Nephron progenitor cell (in vitro differentiated cells): ENCODE data around the gene CDC42EP5.

ENCODE experiments used
- DNase-seq: peaks from one replicate; pipeline ENCODE4 v3.0.0; 2021
- H3K27ac Mint-ChIP-seq: 2 replicates; pipeline ENCODE4 v1.8.0; 2021; ENCODE audit warnings: mild to moderate bottlenecking, moderate library complexity, mixed read lengths
- H3K27me3 Mint-ChIP-seq: 2 replicates; pipeline ENCODE4 v1.8.0; 2021; ENCODE audit warnings: mild to moderate bottlenecking, low read depth, mixed read lengths; ENCODE audit not compliant: poor library complexity
- H3K36me3 Mint-ChIP-seq: 2 replicates; pipeline ENCODE4 v1.8.0; 2021; ENCODE audit warnings: low read depth, mixed read lengths
- H3K4me1 Mint-ChIP-seq: 2 replicates; pipeline ENCODE4 v1.8.0; 2021; ENCODE audit warnings: mixed read lengths
- H3K4me3 Mint-ChIP-seq: 2 replicates; pipeline ENCODE4 v1.8.0; 2021; ENCODE audit warnings: mild to moderate bottlenecking, moderate library complexity, mixed read lengths
- H3K9me3 Mint-ChIP-seq: 2 replicates; pipeline ENCODE4 v1.8.0; 2021; ENCODE audit warnings: mild to moderate bottlenecking, moderate library complexity, mixed read lengths
- CTCF ChIP-seq: fragments of 200-600 bp; sonication (generic); IDR thresholded peaks from 2 replicates; pipeline ENCODE4 v1.5.0; 2021; ENCODE audit warnings: antibody characterized with exemption

CDC42EP5 gene

GRCh38 chr19:54473071-54473891 lies at the start of gene CDC42EP5:
CDC42EP5 (minus strand) TSS chr19:54473296; CDS start chr19:54465547, 7,749 bp downstream.
- H3K4me1 Mint-ChIP-seq: peaks cover 29% of the 10 kb centered on the region
- H3K27me3 Mint-ChIP-seq: peaks cover 81% of the 10 kb centered on the region
- H3K9me3 Mint-ChIP-seq: no peaks in the 10 kb centered on the region
- DNase-seq: peak; percentile 70
- no peak for TF ChIP-seq CTCF
- H3K36me3 Mint-ChIP-seq: no peaks in the 10 kb centered on the region
- H3K27ac Mint-ChIP-seq: peak within 1 kb of the TSS; percentile 49
- H3K4me3 Mint-ChIP-seq: peak within 1 kb of the TSS; percentile 65

GRCh38 chr19:54521860-54522513 lies 48.9 kb upstream of the CDC42EP5 start:
- H3K36me3 Mint-ChIP-seq: no peaks in the 10 kb centered on the region
- H3K9me3 Mint-ChIP-seq: peaks cover 89% of the 10 kb centered on the region

GRCh38 chr19:54521022-54521859 lies 48.1 kb upstream of the CDC42EP5 start:
- H3K9me3 Mint-ChIP-seq: peaks cover 88% of the 10 kb centered on the region
- H3K27ac Mint-ChIP-seq: no peak overlapping the region
- H3K4me1 Mint-ChIP-seq: no peaks in the 10 kb centered on the region
- DNase-seq: no peak
- no peaks in the 10 kb centered on the region for H3K36me3 Mint-ChIP-seq
- H3K4me3 Mint-ChIP-seq: no peak overlapping the region
- TF ChIP-seq CTCF: no peak
- H3K27me3 Mint-ChIP-seq: peaks cover 9% of the 10 kb centered on the region

More at GRCh38 chr19:54521860-54522513, 48.9 kb upstream of the CDC42EP5 start:
- Mint-ChIP-seq H3K4me1 (no peaks in the 10 kb centered on the region), H3K27me3 (peaks cover 12% of the 10 kb centered on the region), H3K4me3 (no peak overlapping the region), H3K27ac (no peak overlapping the region)
- DNase-seq: no peak
- TF ChIP-seq CTCF: no peak

GRCh38 chr19:54518844-54519243 lies 45.7 kb upstream of the CDC42EP5 start:
- Mint-ChIP-seq H3K27ac (no peak overlapping the region), H3K4me1 (no peaks in the 10 kb centered on the region), H3K9me3 (peaks cover 87% of the 10 kb centered on the region), H3K36me3 (no peaks in the 10 kb centered on the region), H3K4me3 (no peak overlapping the region), H3K27me3 (peaks cover 14% of the 10 kb centered on the region)
- no peak for DNase-seq
- TF ChIP-seq CTCF: no peak

DNA sequence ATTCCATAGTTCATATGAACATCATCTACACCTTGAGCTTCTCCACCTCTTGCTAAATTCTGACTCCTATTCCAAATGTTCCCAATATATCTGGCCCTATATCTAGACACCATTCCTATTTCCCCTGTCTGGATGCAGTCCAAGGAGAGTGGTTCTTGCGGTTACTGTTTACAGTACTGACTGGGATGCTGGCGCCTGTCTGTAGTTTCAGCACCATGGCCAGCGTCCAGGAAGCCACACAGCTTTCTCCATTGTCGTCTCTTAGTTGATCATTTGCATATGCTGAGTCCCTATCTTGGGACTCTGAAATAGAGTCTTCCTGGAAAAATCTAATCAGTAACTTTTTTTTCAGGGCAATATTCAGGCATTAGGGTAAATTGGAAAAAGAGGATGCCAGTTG lies 44.4 kb upstream of the CDC42EP5 start:
- peaks cover 17% of the 10 kb centered on the region for H3K27me3 Mint-ChIP-seq
- TF ChIP-seq CTCF: no peak
- H3K27ac Mint-ChIP-seq: no peak overlapping the region
- peak; percentile 72 for DNase-seq
- H3K4me1 Mint-ChIP-seq: no peaks in the 10 kb centered on the region
- H3K36me3 Mint-ChIP-seq: no peaks in the 10 kb centered on the region
- H3K4me3 Mint-ChIP-seq: no peak overlapping the region
- peaks cover 89% of the 10 kb centered on the region for H3K9me3 Mint-ChIP-seq
